HG03025 (cell line): ENCODE measurements around the gene VCX3B.
"Not testable (repeated sequence)": the region's sequence is repeated elsewhere in the genome, so short reads cannot be mapped to it uniquely, and the experiment has no call there.

Source experiments
- ATAC-seq: cut with Tn5 transposase; IDR thresholded peaks from one replicate; pipeline ENCODE4 v1.9.1; 2021; ENCODE audit warnings: mild to moderate bottlenecking, moderate library complexity; ENCODE audit not compliant: unreplicated experiment, low FRiP score

The VCX3B gene

GRCh38 chrX:8464530-8464929, at the start of gene VCX3B:
Gene VCX3B (plus strand): TSS chrX:8464830. CDS start chrX:8465451, 621 bp downstream.
- ATAC-seq = not testable (repeated sequence)

GRCh38 chrX:8418301-8418700, 46.3 kb upstream of the VCX3B start:
- ATAC-seq = no peak

DNA sequence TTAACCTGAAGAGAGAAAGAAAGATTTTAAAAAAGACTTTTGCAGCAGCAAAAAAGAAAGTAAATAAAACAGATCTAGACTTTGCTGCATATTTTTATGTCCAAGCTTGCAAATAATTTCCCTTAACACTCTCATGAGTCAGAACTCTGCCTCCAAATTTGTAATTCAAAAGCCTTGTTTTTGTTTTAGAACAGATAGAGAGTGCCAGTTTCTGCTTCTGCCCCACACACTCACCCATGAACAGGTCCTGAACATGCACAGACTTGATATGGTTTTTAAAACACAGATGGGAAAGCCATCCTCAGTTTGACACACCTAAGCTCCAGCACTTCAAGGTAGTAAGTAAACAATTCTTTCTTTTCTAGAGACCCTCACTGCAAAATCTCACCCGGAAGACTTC, 39.7 kb upstream of the VCX3B start:
- no peak for ATAC-seq

- ATAC-seq = no peak
Observed at GRCh38 chrX:8429692-8430249, 34.9 kb upstream of the VCX3B start.

DNA sequence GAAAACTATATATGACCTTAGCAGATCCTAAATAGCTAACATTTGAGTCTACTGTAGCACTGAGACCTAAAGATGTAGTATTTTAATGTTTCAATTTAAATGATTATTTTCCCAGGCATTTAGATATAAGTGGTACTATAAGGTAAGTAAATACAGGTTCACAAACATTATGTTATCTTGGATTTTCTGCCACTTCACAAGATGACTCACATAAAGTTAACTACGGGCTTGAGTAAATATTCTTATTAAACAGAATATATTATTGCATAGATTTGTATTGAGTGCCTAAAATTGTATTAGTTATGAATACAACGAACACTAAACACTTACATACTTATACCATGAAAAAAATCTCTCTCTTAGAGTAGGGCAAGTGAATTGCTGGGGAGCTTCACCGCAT, 34.2 kb upstream of the VCX3B start:
- ATAC-seq = no peak

- ATAC-seq = no peak
Observed at GRCh38 chrX:8432396-8432795, 32.2 kb upstream of the VCX3B start.

DNA sequence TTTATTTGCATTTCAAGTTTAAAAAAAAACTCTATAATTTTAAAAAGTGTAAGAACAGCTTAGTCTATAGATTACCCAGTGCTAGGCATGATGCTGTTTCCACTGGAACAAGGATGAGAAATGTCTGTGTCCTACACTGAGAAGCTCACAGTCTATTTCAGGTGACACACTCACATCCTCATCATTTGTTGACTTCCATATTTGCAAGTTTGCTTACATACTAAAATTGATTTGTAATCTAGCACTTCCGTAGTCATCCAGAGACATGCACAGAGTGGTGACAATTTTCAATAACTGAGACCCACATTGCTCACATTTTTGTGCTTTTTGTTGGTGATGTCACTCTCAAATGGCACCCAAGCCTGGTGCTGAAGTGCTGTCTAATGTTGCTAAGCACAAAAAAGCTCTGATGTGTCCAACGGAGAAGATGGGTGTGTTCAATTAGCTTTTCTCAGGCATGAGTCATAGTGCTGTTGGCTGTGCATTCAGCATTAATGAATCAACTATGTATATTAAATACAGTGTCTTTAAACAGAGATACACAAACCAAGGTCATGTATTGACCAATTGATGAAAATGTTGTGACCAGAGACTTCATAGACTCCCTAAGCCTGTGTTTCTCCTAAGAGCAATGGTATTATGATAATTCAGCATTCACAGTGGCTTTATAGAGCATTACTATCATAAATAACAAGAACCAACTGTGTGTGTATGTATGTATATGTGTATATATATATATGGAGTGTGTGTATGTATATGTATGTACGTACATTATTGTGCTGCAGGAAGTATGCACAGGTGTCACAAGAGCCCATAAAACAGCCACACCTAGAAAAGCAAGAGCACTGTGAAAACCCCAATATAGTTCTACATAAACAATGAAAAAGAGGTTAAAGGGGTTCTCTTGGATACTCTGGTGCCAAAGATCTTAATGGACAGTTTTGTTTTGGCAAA, 31.2 kb upstream of the VCX3B start:
- no peak for ATAC-seq

DNA sequence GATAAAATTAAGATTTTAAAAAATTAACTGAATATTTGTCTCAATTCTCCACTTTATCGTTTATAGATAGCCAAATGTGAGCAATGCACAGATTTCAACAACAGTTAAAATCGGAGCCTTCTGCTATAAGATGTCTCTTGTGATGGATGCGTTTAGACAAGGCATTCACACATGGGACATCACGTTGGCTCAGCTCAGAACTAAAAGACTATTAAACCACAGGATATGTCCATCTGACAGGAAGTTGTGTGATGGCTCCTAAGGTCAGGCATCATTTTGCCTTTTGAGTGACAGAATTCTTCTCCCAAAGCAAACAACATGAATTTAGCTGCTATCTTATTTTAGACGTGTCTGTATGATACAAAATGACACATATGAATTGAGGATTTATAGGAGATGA, 17.3 kb upstream of the VCX3B start:
- ATAC-seq = no peak

- not testable (repeated sequence) for ATAC-seq
Observed at GRCh38 chrX:8452343-8452742, 12.3 kb upstream of the VCX3B start.

DNA sequence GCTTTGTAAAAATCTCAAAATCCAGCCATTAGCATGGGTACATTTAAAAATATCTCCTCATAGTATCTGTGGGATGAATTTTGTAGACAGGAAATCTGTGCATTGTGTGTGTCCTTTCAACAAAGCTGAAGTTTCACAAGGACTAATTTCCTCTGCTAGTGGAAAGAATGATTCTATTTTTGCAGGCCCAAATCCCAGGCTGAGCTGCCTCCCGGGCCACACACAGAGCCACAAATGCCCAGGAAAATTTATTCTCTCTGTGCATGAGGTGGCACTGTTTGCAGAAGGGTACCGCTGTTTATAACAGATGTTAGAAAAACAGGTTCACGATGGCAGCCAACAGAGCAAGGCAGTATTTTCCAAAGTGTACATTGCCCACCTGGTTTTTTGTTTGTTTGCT, 11.0 kb upstream of the VCX3B start:
- no peak for ATAC-seq

- no peak for ATAC-seq
Observed at GRCh38 chrX:8455557-8455956, 9.1 kb upstream of the VCX3B start.

DNA sequence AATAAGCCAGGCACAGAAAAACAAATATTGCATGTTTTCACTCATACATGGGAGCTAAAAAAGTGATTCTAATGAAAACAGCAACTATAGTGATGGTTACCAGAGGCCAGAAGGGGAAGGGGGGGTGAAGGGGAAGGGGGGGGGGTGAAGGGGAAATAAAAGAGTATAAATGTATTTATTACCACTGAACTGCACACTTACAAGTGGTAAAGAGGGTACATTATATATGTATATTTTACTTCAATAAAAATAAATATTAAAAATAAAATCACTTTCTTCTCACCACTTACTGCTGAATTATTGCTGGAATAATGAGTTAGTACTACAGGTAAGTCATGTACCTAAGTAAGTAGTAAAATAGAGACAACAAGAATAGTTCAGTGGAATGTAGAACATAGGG, 2.1 kb upstream of the VCX3B start:
- no peak for ATAC-seq

GRCh38 chrX:8484360-8484949, 19.8 kb downstream of the VCX3B start:
- ATAC-seq = no peak

DNA sequence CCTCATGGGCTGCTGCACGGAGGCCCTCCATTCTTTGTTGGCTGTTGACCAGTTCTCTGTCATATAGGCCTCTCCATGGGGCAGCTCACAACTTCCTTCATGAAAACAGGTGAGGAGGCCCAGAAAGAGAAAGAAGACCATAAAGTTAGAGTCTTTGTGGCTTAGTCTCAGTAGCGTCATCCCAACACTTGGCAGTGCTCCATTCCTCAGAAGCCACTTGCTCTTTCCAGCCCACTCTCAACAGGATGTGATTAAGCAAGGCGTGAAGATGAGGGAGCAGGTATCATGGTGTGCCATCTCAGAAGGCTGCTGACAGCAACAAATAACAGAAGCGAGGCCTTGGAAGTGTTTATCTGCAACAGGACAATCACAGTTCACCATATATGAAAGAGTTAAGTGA, 30.4 kb downstream of the VCX3B start:
- not testable (repeated sequence) for ATAC-seq

- no peak for ATAC-seq
Observed at GRCh38 chrX:8500203-8500602, 35.6 kb downstream of the VCX3B start.

DNA sequence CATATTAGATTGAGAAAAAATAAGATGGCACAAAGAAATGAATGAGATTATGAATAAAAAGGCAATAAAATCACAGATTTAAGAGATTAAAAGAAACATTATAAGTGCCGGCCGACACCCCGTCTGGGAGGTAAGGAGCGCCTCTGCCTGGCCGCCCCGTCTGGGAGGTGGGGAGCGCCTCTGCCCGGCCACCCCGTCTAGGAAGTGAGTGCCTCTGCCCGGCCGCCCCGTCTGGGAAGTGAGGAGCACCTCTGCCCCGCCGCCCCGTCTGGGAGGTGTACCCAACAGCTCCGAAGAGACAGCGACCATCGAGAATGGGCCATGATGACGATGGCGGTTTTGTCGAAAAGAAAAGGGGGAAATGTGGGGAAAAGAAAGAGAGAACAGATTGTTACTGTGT, 37.5 kb downstream of the VCX3B start:
- ATAC-seq = not testable (repeated sequence)

DNA sequence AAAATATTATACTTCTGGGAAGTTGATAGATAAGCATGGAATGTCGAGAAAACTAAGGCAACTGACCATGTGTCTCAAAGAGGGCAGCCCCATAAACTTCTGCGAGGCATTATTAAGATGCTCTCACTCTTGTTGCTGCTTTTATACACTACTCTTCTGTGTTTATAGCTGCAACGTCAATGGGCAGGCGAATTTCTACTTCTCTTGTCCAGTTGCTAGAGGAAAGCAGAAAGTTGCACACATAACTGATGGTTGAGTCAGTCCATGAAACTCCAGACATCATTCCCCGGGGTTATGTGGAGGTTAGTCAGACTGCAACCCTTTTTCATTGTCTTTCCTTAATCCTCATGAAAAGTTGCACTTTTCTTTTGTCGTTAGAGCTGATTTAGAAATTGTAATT, 39.8 kb downstream of the VCX3B start:
- ATAC-seq = no peak
